HT-29 (cell line): ENCODE data around the gene BMP8B. TPM values are rescaled to one million over a fixed set of nuclear protein-coding genes. Genes with fewer than 3 reads are reported as not detected.
A peak's percentile ranks its signal among the peaks of the same experiment; 100 is the strongest.
"Not testable (repeated sequence)": the region's sequence is repeated elsewhere in the genome, so short reads cannot be mapped to it uniquely, and the experiment has no call there.

Experiments
- DNase-seq: peaks from one replicate; pipeline ENCODE4 v3.0.0-alpha.2; 2015; ENCODE audit warnings: low spot score
- total RNA-seq: library from RNA; depleted of rRNA; stranded (reverse); fragments of >200 nt; shearing (Covaris generic); gene quantifications from 2 replicates; pipeline ENCODE4 v1.2.3, GENCODE V29; 2014

Gene BMP8B
- total RNA-seq, 1 experiment from 2014 or later, result 3.5 TPM

DNA sequence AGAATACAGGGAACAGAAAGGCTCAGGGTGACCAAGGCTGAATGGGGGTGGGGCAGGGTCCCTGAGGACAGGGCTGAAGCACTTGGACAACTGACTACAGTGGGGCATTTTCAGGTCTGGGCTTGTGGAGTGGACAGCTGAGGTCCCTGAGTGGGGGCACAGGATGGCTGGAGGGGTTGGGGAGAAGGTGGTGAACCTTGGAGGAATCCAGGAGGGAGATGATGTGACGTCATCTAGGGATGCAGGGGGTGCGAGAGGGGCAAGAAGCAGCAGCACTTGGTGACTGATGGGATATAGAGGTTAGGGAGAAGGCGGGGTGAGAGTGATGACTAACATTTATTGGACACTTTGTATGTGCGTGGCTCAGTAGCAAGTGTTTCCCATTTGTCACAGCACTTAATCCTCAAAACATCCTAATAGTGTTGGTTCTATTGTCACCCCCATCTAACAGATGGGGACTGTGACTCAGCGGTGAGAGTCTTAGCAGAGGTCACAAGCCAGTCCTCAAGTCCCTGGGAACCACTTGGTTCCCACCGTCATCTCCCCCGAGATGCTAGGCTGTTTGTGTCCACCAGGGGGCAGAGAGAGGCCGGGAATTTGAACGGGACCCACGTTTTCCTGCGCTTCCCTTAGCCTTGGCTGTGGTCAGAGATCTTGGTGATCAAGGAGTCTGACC is 27.9 kb upstream of the BMP8B start:
- DNase-seq, result peak; percentile 79

DNA sequence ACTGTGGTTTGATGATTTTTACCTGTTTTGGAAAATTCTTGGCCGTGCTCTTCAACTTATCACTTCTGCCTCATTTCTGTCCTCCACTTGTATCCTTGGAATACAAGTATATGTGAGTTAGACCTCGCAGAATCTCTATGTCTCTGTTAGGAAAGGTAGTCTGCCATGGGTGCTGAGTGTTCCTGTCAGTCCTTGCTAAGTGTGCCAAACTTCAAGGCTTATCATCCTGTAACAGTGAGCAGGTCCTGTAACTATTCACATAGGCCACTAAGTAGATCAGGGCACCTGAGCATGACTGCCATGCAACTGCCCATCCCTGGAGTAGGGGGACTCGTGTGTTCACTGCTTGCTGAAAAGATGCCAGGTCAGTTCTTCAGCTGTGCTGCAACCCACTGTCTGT is 24.2 kb upstream of the BMP8B start:
- no peak for DNase-seq

DNA sequence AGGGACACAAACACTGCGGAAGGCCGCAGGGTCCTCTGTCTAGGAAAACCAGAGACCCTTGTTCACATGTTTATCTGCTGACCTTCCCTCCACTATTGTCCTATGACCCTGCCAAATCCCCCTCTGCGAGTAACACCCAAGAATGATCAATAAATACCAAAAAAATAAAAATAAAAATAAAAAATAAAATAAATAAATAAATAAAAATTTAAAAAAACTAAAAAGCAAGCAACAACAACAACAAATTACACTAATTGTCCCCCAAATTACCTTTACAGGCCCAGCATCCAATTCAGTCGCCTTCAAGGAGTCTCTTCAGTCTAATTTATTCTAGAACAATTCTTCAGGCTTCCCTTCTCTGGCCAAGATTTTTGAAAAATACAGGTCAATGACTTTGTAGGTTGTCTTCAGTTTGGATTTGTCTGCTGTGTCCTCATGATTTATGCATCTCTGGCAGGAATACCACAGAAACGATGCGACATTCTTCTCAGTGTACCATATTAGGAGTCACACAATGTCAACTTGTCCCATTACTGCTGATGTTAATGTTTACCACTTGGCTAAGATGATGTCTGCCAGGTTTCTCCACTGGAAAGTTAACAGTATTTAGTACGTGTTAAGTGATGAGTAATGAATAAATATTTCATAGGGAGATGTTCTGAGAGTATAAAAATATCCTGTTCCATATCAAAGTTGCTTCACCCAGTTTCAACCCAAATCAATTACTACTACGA is 20.3 kb upstream of the BMP8B start:
- DNase-seq, result no peak

DNA sequence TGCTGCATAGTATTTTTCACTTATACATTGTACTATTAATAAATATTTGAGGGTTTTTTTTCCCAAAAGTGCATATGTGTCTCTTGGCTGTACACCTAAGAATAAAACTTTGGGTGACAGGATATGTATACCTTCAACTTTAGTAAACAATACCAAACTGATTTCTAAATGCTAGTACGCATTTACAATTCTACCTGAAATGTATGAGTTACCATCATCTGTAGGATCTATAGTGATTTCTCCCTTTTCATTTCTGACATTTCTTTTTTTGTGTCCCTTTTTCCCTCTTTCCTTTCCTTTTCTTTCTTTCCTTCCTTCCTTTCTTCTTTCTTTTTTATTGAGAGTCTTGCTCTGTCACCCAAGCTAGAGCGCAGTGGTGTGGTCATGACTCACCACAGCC is 16.7 kb upstream of the BMP8B start:
- DNase-seq, result no peak

DNA sequence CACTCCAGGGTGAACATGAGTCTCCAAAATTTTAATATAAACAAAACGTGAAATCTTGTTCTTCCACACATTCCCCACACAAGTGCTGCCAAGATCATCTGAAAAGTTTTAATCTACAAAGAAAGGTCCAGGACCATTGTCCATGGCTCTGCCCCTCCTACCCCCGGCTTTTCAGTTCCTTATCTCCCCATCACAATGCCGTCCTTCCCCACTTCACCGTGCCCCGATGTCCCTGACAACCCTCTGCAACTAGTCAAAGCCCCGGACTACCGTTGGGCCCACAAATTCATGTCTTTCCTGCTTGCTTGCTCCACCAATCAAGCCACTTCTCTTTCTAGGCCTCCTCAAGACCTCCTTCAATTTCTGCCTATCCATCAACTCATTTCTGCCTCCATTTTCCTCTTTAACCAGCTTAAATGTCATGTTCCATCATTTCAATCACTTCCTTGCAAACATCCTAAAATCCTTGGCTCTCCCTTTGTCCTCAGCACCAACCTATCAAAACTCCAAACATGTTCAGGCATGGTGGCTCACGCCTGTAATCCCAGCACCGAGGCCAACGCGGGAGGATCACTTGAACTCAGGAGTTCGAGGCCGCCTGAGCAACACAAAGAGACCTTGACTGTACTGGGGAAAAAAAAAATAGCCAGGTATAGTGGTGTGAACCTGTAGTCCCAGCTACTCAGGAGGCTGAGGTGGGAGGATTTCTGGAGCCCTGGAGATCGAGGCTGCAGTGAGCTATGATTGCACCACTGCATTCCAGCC is 14.0 kb upstream of the BMP8B start:
- DNase-seq, result no peak

DNA sequence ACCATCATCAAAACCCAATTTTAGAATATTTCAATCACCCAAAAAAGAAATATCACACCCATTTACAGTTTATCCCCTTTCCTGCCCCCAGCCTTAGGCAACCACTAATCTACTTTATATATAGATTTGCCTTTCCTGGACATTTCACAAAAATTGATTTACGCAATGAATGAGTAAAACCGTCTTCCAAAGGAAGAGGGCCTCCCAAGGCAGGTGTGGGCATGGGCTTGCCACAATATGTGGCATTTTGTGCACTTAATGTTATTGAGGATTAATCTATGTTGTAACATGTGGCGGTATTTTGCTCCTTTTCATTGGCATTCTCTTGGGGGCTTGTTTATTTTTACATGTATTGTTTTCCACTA is 11.8 kb upstream of the BMP8B start:
- DNase-seq, result no peak

DNA sequence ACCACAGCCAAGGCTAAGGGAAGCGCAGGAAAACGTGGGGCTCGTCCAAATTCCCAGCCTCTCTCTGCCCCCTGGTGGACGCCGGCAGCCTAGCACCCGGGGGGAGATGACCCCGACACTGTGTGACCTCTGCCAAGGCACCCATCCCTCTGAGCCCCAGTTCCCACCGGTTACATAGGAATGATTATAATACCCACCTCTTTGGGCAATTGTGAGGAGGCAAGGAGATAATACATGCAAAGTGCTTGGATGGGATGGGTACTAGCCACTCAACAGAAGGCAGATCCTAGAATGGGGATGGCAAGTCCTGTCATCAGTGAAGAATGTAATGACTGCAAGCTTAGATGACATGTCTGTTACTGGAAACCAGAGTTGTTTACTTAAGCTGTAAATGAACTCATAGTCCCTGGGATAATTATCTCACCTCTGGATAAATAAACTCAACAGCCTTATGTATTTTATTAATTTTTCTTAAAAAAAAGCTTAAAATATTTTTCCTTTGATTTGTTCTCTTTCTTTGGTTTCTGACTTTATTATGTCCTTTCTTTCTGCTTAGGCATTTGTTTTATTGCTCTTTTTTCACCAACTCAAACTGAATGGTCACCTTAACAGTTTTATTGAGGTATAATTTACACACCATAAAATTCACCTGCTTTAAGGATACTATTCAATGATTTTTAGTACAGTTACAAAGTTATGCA is 11.3 kb upstream of the BMP8B start:
- peak; percentile 81 for DNase-seq

DNA sequence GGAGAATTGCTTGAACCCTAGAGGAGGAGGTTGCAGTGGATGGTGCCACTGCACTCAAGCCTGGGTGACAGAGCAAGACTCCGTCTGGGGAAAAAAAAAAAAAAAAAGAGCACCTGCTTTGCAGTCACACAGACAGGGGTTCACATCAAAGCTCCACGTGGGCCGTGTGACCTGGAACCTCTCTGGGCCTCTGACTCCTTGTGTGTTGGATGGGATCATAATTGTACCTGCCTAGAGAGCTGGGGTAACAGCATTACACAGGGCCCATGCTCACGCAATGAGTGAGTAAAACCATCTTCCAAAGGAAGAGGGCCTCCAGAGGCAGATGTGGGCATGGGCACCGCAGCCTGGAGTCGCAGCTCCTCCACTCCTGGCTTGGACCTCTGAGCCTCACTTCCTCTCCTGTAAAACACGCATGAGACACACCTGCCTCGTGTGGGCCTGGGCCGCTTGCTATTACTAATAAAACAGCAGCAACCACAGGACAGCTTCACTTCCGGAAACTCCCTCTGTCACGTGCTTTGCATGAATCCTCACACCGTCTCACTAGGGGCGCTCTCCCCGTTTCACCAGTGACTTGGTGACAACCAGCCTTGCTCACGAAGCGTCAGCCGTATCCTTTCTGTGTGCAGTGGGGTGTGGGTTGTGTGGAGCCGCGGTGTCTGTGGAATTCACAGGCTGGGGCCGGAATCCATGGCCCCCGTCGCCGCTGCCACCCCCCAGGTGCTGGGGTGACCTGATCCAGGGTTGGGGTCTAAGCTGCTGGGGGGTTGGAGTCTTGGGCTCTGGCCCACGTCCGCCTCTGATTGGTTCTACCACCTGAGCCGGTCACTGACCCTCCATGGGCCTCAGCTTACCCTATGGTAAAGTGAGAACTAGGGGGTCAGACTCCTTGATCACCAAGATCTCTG is 10.4 kb upstream of the BMP8B start:
- peak; percentile 95 for DNase-seq

DNA sequence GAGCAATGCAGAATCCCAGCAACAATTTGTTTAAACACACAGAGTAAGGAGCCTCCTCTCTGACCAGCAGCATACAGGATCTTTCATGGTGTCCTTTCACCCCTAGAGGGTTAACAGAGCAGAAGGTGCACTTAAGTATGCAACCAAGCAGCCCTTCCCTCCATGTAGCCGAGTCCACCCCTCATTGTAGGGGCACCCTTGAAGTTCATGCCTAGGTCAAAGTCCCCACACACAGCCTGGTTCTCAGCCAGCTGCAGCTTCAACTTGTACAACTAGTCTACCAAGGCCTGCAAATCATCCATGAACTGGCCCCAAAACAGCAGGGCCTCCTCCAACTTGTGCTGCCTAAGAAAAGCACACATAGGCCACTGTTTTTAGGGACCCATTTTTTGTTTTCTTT is 7.0 kb upstream of the BMP8B start:
- no peak for DNase-seq

DNA sequence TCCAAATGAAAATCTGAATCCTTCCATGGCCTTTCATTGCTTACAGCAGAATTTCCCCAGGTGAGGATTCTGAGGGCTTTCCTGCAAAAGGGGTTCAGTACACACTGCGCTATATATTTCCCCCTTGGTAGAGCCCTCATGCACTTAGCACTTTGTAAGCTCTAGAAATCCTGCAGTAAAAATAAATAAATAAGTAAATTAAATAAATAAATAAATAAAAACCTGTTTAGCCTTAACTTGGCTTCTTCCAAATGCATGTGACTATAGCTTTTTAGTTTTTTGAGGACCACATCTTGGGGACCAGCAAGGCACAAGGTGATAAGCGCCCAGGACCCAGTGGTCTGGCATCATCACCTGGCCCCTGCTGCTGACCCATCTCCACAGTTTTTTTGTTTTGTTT is 3.2 kb upstream of the BMP8B start:
- no peak for DNase-seq

DNA sequence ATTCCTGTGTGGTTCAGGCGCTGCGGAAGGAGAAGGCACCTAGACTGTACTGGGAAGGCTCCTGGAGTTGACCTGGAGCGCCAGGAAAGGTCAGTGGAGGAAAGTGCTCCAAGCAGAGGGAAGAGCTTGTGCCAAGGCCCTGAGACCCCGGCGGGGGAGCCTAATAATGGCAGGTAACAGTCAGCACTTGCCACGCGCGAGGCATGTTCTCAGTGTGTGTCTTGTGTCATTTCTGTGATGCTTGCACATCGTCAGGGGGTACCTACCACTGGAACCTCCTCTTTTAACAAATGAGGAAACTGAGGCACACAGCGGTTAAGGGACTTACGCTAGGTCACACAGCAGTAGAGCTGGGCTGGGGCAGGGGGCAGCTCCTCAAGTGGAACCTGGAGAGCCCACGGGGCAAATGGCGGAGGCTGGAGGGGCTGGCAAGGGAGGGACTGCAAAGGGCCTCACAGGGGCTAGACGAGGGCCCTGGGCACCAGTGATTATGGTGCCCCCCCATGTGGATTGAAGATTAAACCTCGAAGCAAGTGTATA is 976 bp upstream of the BMP8B start:
- no peak for DNase-seq

DNA sequence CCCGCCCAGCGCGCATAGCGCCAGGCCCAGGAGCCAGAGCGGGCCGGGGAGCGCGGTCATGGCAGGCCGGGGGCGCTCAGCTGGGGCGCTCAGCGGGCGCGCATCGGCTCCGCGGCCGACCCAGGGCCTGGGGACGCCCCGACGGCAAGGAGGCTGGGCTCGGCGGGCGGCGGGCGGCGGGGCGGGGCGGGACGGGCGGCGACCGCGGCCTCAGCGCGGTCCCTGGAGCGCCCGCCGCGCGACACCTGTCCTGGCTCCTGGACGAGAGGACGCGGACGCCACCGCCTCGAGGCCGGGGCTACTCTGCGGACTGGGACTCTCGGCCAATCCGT is 273 bp downstream of the BMP8B start:
- DNase-seq, result no peak

DNA sequence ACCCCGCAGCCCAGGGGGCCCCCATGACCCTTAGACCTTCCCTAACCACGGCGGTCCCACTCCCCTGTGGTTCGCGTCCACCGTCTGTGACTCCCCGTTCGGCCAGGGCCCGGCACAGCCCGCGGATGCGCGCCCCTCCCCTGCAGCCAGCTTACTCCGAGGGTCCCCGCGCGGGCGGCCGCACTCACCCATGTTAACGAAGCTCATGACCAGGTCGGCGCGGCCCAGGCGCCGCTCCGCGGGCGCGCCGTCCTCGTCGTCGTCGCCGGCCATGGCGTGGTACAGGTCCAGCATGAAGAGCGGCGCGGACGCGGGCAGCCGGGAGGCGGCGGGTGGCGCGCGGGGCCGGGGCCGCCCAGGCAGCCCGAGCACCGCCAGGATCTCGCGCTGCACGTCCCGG is 701 bp downstream of the BMP8B start:
- not testable (repeated sequence) for DNase-seq

DNA sequence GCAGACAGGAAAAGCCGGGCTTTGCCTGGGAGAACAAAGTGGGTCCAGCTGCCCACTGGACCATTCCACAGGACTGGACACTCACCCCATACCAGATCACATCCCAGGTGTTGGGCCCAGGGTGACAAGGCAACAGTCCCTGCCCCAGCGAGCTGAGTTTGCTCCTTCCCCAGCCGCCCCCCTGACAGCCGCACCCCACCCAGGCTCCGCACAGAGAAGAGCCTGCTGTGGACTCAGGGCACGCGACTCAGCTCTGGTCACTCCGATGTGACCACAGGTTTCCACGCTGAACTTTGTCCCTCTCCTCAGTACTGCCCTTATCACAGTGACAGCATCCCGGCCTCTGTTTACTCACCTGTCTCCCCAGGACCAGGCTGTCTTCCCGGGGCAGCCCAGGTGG is 1.2 kb downstream of the BMP8B start:
- DNase-seq, result no peak

DNA sequence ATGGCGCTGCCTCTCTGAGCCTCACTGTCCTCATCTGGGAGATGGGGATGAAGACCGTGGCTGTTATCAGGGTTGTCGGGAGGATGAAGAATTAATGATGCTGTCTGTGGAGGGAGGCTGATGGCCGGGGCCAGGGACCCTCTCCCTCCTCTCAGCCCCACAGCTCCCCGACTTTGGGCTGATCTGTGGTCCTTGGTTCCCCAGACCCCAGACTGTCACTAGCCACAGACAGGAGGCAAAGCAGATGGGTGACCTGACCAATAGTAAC is 1.6 kb downstream of the BMP8B start:
- DNase-seq, result not testable (repeated sequence)

DNA sequence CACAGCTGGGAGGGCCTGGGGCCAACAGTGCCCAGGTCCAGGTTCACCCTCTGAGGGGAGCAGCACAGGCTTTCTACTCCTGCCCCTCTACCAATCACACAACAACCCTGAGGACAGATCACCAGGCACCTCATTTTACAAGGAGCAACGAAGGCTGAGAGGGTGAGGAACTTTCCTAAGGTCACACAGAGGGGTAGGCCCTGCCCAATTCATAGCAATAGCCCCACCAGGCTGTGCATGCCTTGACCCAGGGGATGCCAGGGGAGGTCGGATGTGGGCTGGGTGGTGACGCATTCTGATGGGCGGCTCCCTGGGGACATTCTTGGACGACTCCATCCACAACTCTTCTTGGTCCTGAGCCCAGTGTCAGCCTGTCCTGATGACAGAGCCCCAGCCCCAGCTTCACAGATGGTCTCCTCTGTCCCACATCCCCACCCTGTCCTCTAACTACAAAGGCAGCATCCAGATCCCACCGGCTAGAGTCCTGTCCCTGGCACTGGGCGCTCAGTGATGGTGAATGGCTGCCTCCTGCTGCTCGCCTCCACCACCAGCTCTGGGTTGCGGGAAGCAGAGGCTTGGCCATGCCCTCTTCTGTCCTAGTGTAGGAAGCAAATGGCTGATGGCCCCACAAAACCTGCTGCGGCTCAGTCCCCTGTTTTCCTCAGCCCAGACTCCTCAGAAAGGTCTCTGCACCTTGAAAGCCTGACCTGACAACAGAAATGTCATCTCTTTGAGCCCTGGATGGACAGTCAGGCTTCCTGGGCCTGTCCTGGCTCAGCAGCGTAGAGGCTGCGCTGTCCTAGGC is 2.2 kb downstream of the BMP8B start:
- DNase-seq, result not testable (repeated sequence)

DNA sequence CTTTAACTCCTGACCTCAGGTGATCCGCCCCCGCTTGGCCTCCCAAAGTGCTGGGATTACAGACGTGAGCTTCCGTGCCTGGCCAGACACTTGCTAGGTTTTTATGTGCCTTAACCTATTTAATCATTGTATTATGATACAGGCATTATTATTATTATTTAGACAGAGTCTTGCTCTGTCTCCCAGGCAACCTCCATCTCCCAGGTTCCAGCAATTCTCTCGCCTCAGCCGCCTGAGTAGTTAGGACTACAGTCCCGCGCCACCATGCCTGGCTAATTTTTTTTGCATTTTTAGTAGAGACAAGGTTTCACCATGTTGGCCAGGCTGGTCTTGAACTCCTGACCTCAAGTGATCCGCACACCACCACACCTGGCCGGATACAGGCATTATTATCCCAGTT is 6.0 kb downstream of the BMP8B start:
- not testable (repeated sequence) for DNase-seq

DNA sequence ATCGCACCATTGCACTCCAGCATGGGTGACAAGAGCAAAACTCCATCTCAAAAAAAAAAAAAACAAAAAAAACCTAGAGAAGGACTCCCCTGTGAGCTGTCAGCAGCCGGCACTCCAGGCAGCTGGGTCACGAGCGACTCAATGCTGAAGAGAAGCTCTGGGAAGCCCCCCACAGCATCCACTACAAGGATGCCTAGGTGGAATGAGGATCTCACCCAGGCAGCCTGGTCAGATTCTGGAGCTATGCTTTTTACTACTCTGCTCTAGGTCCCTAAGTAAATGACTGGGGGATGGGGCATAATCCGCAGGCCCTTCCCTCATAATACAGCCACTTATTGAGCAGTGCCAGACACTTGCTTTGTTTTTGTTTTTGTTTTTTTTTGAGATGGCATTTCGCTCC is 6.6 kb downstream of the BMP8B start:
- DNase-seq, result no peak

DNA sequence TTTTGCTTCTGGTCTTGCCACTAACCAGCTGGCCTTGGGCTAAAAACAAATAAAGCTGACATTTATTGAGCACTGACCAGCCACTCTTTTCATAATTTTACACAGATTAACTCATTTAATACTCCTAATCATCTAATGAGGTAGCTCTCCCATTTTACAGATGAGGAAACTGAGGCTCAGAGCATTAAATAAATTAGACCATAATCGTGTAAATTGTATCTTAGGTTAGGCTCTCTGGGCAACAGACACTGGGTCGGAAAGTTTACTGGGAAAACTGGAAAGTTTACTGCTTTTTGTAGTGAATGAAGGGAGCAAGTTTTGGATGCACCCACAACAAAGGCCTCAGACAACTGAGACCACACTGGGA is 7.3 kb downstream of the BMP8B start:
- no peak for DNase-seq

DNA sequence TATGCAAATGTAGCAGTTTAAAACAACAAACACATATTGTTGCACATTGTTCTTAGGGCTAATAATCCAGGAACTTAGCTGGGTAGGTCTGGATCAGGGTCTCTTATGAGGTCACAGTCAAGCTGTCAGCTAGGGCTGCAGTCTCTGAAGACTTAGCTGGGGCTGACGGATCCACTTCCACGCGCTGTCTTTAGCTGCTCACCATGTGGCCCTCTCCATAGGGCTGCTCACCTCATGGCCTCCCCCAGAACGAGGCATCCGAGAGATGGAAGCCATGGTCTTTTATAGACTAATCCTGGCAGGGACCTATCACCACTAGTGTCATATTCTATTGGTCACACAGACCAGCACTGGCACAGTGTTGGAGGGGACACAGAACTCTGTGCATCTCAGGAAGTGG is 8.8 kb downstream of the BMP8B start:
- DNase-seq, result no peak
